Endothelial cell of umbilical vein (primary cell): ENCODE data around the gene FGFR4. TPM values are rescaled to one million over a fixed set of nuclear protein-coding genes. Genes with fewer than 3 reads are reported as not detected.

Experiments used
- BruUV-seq: library from RNA; stranded (reverse); fragments of 400-500 nt; replicated peaks from 2 replicates; lab custom pipeline; 2021; lab: Mats Ljungman, UMichigan
- CTCF ChIA-PET: fragments of 300-600, 350-600 bp; sonication (Branson Sonifier 250); formaldehyde crosslinking; loops from one replicate; lab custom pipeline; 2021; ENCODE audit warnings: antibody characterized with exemption, inconsistent platforms; lab: Charles Lee
- POLR2A ChIA-PET: fragments of 300-600, 350-600 bp; sonication (Branson Sonifier 250); formaldehyde crosslinking; loops from one replicate; lab custom pipeline; 2021; ENCODE audit warnings: antibody characterized with exemption, inconsistent platforms; lab: Charles Lee
- DNase-seq: peaks from one replicate; pipeline ENCODE4 v3.0.0-alpha.2; 2011; ENCODE audit warnings: low read depth, low spot score
- FAIRE-seq: peaks from 2 replicates; lab custom pipeline; 2011; peaks lifted over from hg19 to GRCh38; lab: Jason Lieb, UNC
- H2AFZ ChIP-seq: 2 replicates; pipeline ENCODE4 v1.6.0; 2012; ENCODE audit warnings: low read depth, low read length, control low read depth, inconsistent platforms
- H3K27ac ChIP-seq: 2 replicates; pipeline ENCODE4 v1.5.1; 2011; ENCODE audit warnings: low read depth, mild to moderate bottlenecking, control low read depth, low read length, moderate library complexity; ENCODE audit not compliant: insufficient read depth
- H3K27me3 ChIP-seq, 2 experiments: 2 replicates each; pipeline versions ENCODE4 v1.6.0 to v1.6.1; 2011; ENCODE audit warnings: low read length in 2 of 2, mixed read lengths in 1 of 2; ENCODE audit not compliant: control insufficient read depth in 2 of 2, insufficient read depth in 2 of 2
- H3K36me3 ChIP-seq, 2 experiments: 2 replicates in 1 of 2; 3 replicates in 1 of 2; pipeline ENCODE4 v1.5.1; 2011; ENCODE audit warnings: low read length in 2 of 2, mild to moderate bottlenecking in 1 of 2, moderate library complexity in 1 of 2; ENCODE audit not compliant: control insufficient read depth in 2 of 2, insufficient read depth in 2 of 2; ENCODE audit errors: extremely low read depth in 1 of 2
- H3K4me1 ChIP-seq: 3 replicates; pipeline ENCODE4 v1.5.1; 2011; ENCODE audit warnings: mild to moderate bottlenecking, low read length; ENCODE audit not compliant: control insufficient read depth, insufficient read depth; ENCODE audit errors: extremely low read depth
- H3K4me2 ChIP-seq: 2 replicates; pipeline ENCODE4 v1.6.1; 2011; ENCODE audit warnings: low read length, control low read depth, mixed read lengths; ENCODE audit not compliant: insufficient read depth
- H3K4me3 ChIP-seq, 3 experiments: fragments of 200-600 bp in 1 of 3; sonication (generic), shearing (Covaris generic) in 1 of 3; replicated peaks in 1 of 3; 2 replicates each; pipeline ENCODE4 v1.5.1; 2011 to 2016; ENCODE audit warnings: control low read depth in 3 of 3, low read length in 3 of 3, mild to moderate bottlenecking in 2 of 3, inconsistent platforms in 1 of 3, low read depth in 1 of 3, moderate library complexity in 1 of 3; ENCODE audit not compliant: insufficient read depth in 1 of 3
- H3K79me2 ChIP-seq: 2 replicates; pipeline ENCODE4 v1.6.0; 2012; ENCODE audit warnings: low read length, inconsistent platforms; ENCODE audit not compliant: control insufficient read depth, insufficient read depth
- H3K9ac ChIP-seq: replicated peaks from 2 replicates; pipeline ENCODE3; 2011; ENCODE audit warnings: low read length, control low read depth; ENCODE audit not compliant: insufficient read depth; ENCODE audit errors: extremely low read depth
- H3K9me1 ChIP-seq: replicated peaks from 3 replicates; pipeline ENCODE4 v1.6.0; 2011; ENCODE audit warnings: mild to moderate bottlenecking, low read length; ENCODE audit not compliant: control insufficient read depth, insufficient read depth; ENCODE audit errors: extremely low read depth
- H3K9me3 ChIP-seq: replicated peaks from 2 replicates; pipeline ENCODE4 v1.5.1; 2012; ENCODE audit warnings: low read length, inconsistent platforms; ENCODE audit not compliant: control insufficient read depth, insufficient read depth
- H4K20me1 ChIP-seq: replicated peaks from 2 replicates; pipeline ENCODE3; 2011; ENCODE audit warnings: mild to moderate bottlenecking, low read length; ENCODE audit not compliant: control insufficient read depth, insufficient read depth; ENCODE audit errors: extremely low read depth
- CTCF ChIP-seq, 2 donors: IDR thresholded peaks; 1 replicate in 1 of 2; 2 replicates in 1 of 2; pipeline ENCODE4 v1.5.1; 2011; ENCODE audit warnings: low read length in 2 of 2, mild to moderate bottlenecking in 2 of 2, moderate library complexity in 2 of 2, control low read depth in 1 of 2, inconsistent platforms in 1 of 2, low read depth in 1 of 2; ENCODE audit not compliant: insufficient read depth in 1 of 2; ENCODE audit errors: extremely low read depth in 1 of 2
- EZH2 ChIP-seq: IDR thresholded peaks from 2 replicates; pipeline ENCODE4 v1.6.1; 2012; ENCODE audit warnings: borderline replicate concordance, low read depth, mild to moderate bottlenecking, moderate library complexity, low read length, inconsistent platforms; ENCODE audit not compliant: severe bottlenecking
- FOS ChIP-seq: IDR thresholded peaks from 2 replicates; pipeline ENCODE4 v1.6.1; 2011; ENCODE audit warnings: mild to moderate bottlenecking, low read length, moderate library complexity, borderline replicate concordance; ENCODE audit not compliant: insufficient read depth
- GATA2 ChIP-seq: IDR thresholded peaks from 2 replicates; pipeline ENCODE4 v1.7.0; 2011; ENCODE audit warnings: low read depth, mild to moderate bottlenecking, moderate library complexity, mixed read lengths, low read length; ENCODE audit not compliant: insufficient read length, insufficient read depth
- JUN ChIP-seq: IDR thresholded peaks from 2 replicates; pipeline ENCODE4 v1.6.1; 2011; ENCODE audit warnings: borderline replicate concordance, low read depth; ENCODE audit not compliant: insufficient read length, insufficient read depth
- MAX ChIP-seq: IDR thresholded peaks from 2 replicates; pipeline ENCODE4 v1.6.1; 2011; ENCODE audit not compliant: insufficient read depth, insufficient read length
- MYC ChIP-seq: IDR thresholded peaks from one replicate; pipeline ENCODE4 v1.6.1; 2011; ENCODE audit warnings: mild to moderate bottlenecking, low read depth, low read length
- POLR2A ChIP-seq: IDR thresholded peaks from 2 replicates; pipeline ENCODE4 v1.6.1; 2012; ENCODE audit warnings: low read depth, mild to moderate bottlenecking, control low read depth, low read length
- POLR2AphosphoS5 ChIP-seq: IDR thresholded peaks from 2 replicates; pipeline ENCODE4 v1.6.1; 2012; ENCODE audit warnings: low read depth, mild to moderate bottlenecking, control low read depth, low read length, moderate library complexity; ENCODE audit not compliant: insufficient read depth
- dilution Hi-C: fragments of 300-500 bp; cut with MboI; formaldehyde crosslinking; loops from one replicate; pipeline ENCODE4 v1.15.0; 2019; ENCODE audit warnings: low sequenced_read_pairs; ENCODE audit not compliant: extremely low pct_ligation_motif_present
- intact Hi-C: fragments of 100-400 bp; cut with micrococcal nuclease; formaldehyde crosslinking; loops from one replicate; pipeline ENCODE4 v1.10.0; 2022
- polyA plus RNA-seq, 4 experiments: library from polyadenylated mRNA; depleted of rRNA in 3 of 4; stranded (reverse) in 3 of 4; unstranded in 1 of 4; fragments of >200 nt; gene quantifications; 2 replicates each; pipeline versions ENCODE4 v1.2.1 to v1.2.3, GENCODE V29; 2011 to 2012; ENCODE audit warnings: missing spikeins in 1 of 4
- total RNA-seq: library from RNA; stranded (reverse); gene quantifications from 2 replicates; pipeline ENCODE4 v1.2.3, GENCODE V29; 2021

The FGFR4 gene
- total and polyA plus RNA-seq, 2 donors (not counting 3 experiments of a cell fraction or from before 2014, with no cell fraction given), result 1.9 to 2.9 TPM

GRCh38 chr5:177097016-177097985 lies 10.6 kb downstream of the FGFR4 start:
- Histone ChIP-seq H2AFZ (no peak overlapping the region), H3K4me2 (no peak overlapping the region), H4K20me1 (no peaks in the 10 kb centered on the region), H3K9ac (no peak overlapping the region), H3K36me3 (no peaks in the 10 kb centered on the region), H3K9me3 (no peaks in the 10 kb centered on the region), H3K4me1 (peaks cover 30% of the 10 kb centered on the region), H3K27me3 (no peaks in the 10 kb centered on the region), H3K79me2 (no peaks in the 10 kb centered on the region), H3K27ac (no peak overlapping the region), H3K4me3 (no peak overlapping the region), H3K9me1 (no peaks in the 10 kb centered on the region)
- DNase-seq (no peak), FAIRE-seq (no peak)
- TF ChIP-seq GATA2 (no peak), EZH2 (no peak), FOS (no peak), POLR2A (no peak), MAX (no peak), JUN (no peak), POLR2AphosphoS5 (no peak), MYC (no peak), CTCF (IDR thresholded peaks at IDR 0.05; ENCODE audit: extremely low read depth in 1 of 2, insufficient read depth in 1 of 2, low read depth in 1 of 2, low read length in 2 of 2) (no peak)
- ChIA-PET POLR2A (no interaction called here), CTCF (interaction anchor here (0.9 to 2.9 kb wide), 7 partner anchors 10 to 26 kb away, joined by 3 to 15 read pairs (median 9); partner anchors contain the start of gene FGFR4)
- no TSS peak for BruUV-seq
- intact Hi-C loops (no loop called here), dilution Hi-C loops (no loop called here)
